MM.1S (cell line): Measurements from ENCODE around the gene ALKBH2.

ENCODE experiments used
- DNase-seq: peaks from one replicate; pipeline ENCODE4 v3.0.0-alpha.2; 2015
- H2AFZ ChIP-seq: fragments of 300-600 bp; sonication (generic); 2 replicates; pipeline ENCODE4 v1.6.0; 2016; ENCODE audit warnings: antibody characterized with exemption, low read length
- H3F3A ChIP-seq: fragments of 300-600 bp; sonication (generic); 2 replicates; pipeline ENCODE4 v1.6.1; 2016; ENCODE audit warnings: mild to moderate bottlenecking, antibody characterized with exemption, low read length, moderate library complexity, mixed read lengths; ENCODE audit not compliant: insufficient read depth
- H3K27ac ChIP-seq: fragments of 300-600 bp; sonication (generic); 2 replicates; pipeline ENCODE4 v1.5.1; 2016; ENCODE audit warnings: mild to moderate bottlenecking, low read length
- H3K27me3 ChIP-seq: fragments of 300-600 bp; sonication (generic); replicated peaks from 2 replicates; pipeline ENCODE4 v1.6.0; 2016; ENCODE audit warnings: low read length; ENCODE audit not compliant: insufficient read depth
- H3K36me3 ChIP-seq: fragments of 300-600 bp; sonication (generic); replicated peaks from 2 replicates; pipeline ENCODE4 v1.6.1; 2016; ENCODE audit warnings: mild to moderate bottlenecking, low read length, mixed read lengths; ENCODE audit not compliant: insufficient read depth
- H3K4me1 ChIP-seq: fragments of 300-600 bp; sonication (generic); 2 replicates; pipeline ENCODE4 v1.6.1; 2016; ENCODE audit warnings: low read length, mixed read lengths
- H3K4me2 ChIP-seq: fragments of 300-600 bp; sonication (generic); 2 replicates; pipeline ENCODE4 v1.6.0; 2016; ENCODE audit warnings: low read depth, low read length
- H3K4me3 ChIP-seq: fragments of 300-600 bp; sonication (generic); 2 replicates; pipeline ENCODE4 v1.5.1; 2016; ENCODE audit warnings: low read length, mixed read lengths
- H3K79me2 ChIP-seq: fragments of 300-600 bp; sonication (generic); 2 replicates; pipeline ENCODE4 v1.6.1; 2016; ENCODE audit warnings: mixed run types, low read length, mixed read lengths
- H3K9ac ChIP-seq: fragments of 300-600 bp; sonication (generic); 2 replicates; pipeline ENCODE4 v1.6.1; 2016; ENCODE audit warnings: low read length, mixed read lengths
- H3K9me2 ChIP-seq: fragments of 300-600 bp; sonication (generic); replicated peaks from 2 replicates; pipeline ENCODE4 v1.6.1; 2016; ENCODE audit warnings: mild to moderate bottlenecking, low read length, mixed read lengths; ENCODE audit not compliant: insufficient read depth
- H3K9me3 ChIP-seq: fragments of 300-600 bp; sonication (generic); replicated peaks from 2 replicates; pipeline ENCODE4 v1.6.1; 2016; ENCODE audit warnings: mild to moderate bottlenecking, low read length, mixed read lengths; ENCODE audit not compliant: insufficient read depth
- H4K20me1 ChIP-seq: fragments of 300-600 bp; sonication (generic); 2 replicates; pipeline ENCODE4 v1.6.1; 2016; ENCODE audit warnings: mild to moderate bottlenecking, low read length, moderate library complexity, mixed read lengths; ENCODE audit not compliant: insufficient read depth
- EZH2 ChIP-seq: fragments of 300-600 bp; sonication (generic); optimal IDR thresholded peaks from 2 replicates; pipeline ENCODE3; 2017; ENCODE audit warnings: low read depth, mild to moderate bottlenecking, antibody characterized with exemption, low read length, mixed read lengths
- EZH2phosphoT487 ChIP-seq: fragments of 300-600 bp; sonication (generic); IDR thresholded peaks from 2 replicates; pipeline ENCODE4 v1.6.1; 2018; ENCODE audit warnings: antibody characterized with exemption, low read length
- TF ChIP-seq, protein P1 (sequence below): fragments of 300-600 bp; sonication (generic); IDR thresholded peaks from 2 replicates; pipeline ENCODE4 v1.5.1; 2016; ENCODE audit warnings: antibody characterized with exemption, low read length, mixed read lengths

The ALKBH2 gene

DNA sequence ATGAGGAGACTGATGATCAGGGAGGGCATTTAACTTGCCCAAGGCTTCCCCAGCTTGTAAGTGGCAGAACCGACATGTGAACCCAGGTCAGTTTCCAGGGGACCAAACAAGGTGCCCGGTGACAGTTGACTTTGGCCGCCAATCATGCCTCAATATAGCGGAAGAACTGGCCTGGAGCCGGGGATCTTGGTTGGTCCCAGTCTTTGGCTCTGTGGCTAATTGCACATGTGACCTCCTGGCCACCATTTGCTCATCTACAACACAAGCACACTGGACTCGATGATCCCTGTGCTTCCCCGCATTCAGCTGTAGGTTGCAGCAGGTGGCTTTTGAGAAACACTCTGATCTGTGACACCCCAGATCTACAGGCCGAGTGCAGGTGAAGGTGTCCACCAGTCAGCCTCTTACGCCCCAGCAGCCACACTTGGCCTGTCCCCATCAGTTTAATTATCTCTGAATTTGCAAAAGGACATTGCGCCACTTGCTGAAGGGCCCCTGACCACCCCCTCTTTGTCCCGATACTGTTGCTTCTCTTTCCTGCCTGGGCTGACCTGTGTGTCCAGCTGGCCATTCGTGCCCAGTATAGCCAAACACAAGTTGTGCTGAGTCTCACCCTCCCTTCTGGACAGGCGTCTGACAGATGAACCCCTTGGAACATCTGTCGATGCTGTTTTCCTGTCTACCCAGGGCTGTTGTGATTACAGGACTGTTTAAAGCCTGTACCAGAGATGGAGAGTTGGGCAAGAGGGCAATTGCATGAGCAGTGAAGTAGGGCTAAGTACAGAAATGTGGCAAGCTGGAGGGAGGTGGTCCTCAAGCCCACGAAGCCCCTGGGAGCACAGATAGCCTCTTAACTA is 37.3 kb upstream of the ALKBH2 start:
- Histone ChIP-seq H3K9me2 (no peaks in the 10 kb centered on the region), H3K9ac (peak overlapping the region; percentile 69; the same call in 1 of the 2 replicates), H4K20me1 (no peaks in the 10 kb centered on the region), H3K9me3 (no peaks in the 10 kb centered on the region), H2AFZ (no peak overlapping the region), H3K4me1 (peaks cover 7% of the 10 kb centered on the region), H3K4me3 (peak overlapping the region; percentile 63), H3K27ac (peak overlapping the region; percentile 69; the same call in 1 of the 2 replicates), H3K27me3 (no peaks in the 10 kb centered on the region), H3K36me3 (no peaks in the 10 kb centered on the region), H3K4me2 (peak overlapping the region; percentile 62), H3K79me2 (peaks cover 9% of the 10 kb centered on the region; the same call in 1 of the 2 replicates), H3F3A (no peaks in the 10 kb centered on the region)
- TF ChIP-seq, protein P1, sequence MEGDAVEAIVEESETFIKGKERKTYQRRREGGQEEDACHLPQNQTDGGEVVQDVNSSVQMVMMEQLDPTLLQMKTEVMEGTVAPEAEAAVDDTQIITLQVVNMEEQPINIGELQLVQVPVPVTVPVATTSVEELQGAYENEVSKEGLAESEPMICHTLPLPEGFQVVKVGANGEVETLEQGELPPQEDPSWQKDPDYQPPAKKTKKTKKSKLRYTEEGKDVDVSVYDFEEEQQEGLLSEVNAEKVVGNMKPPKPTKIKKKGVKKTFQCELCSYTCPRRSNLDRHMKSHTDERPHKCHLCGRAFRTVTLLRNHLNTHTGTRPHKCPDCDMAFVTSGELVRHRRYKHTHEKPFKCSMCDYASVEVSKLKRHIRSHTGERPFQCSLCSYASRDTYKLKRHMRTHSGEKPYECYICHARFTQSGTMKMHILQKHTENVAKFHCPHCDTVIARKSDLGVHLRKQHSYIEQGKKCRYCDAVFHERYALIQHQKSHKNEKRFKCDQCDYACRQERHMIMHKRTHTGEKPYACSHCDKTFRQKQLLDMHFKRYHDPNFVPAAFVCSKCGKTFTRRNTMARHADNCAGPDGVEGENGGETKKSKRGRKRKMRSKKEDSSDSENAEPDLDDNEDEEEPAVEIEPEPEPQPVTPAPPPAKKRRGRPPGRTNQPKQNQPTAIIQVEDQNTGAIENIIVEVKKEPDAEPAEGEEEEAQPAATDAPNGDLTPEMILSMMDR: no peak
- TF ChIP-seq EZH2phosphoT487 (no peak), EZH2 (no peak)
- DNase-seq: no peak

GRCh38 chr12:109127533-109128242 is 34.4 kb upstream of the ALKBH2 start:
- Histone ChIP-seq H4K20me1 (no peaks in the 10 kb centered on the region), H3F3A (no peaks in the 10 kb centered on the region)

DNA sequence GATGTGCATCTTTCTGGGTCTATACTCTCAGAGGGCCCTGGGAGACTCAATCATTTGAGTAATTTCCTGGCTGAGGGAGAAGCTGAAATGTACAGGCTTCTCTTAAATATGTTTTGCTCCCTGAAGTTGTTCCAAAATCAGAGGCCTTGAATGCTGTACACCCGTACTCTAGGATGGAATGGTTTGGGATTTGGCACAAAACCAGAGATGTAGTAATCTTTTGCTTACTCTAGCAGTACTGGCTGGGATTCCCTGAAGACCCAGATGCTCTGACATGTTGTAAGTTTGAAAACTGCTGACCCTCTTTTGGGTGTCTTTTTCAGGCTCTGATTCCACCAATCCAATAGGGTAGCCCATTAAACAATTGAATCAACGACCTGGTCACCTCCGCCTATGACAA is 33.5 kb upstream of the ALKBH2 start:
- Histone ChIP-seq H3K79me2 (no peaks in the 10 kb centered on the region), H3K9me3 (no peaks in the 10 kb centered on the region), H3K4me3 (no peak overlapping the region), H3K27ac (no peak overlapping the region), H3K36me3 (no peaks in the 10 kb centered on the region), H4K20me1 (no peaks in the 10 kb centered on the region), H3K4me1 (peaks cover 15% of the 10 kb centered on the region), H3F3A (no peaks in the 10 kb centered on the region), H2AFZ (no peak overlapping the region), H3K9me2 (no peaks in the 10 kb centered on the region), H3K4me2 (no peak overlapping the region), H3K9ac (no peak overlapping the region), H3K27me3 (no peaks in the 10 kb centered on the region)
- no peak for DNase-seq
- TF ChIP-seq EZH2phosphoT487 (no peak), EZH2 (no peak)
- TF ChIP-seq, protein P1: no peak

More at GRCh38 chr12:109127533-109128242, 34.4 kb upstream of the ALKBH2 start:
- no peak overlapping the region for H3K27ac ChIP-seq
- no peak overlapping the region for H3K9ac ChIP-seq
- TF ChIP-seq, protein P1: no peak
- TF ChIP-seq EZH2phosphoT487: no peak
- no peak for TF ChIP-seq EZH2
- H3K79me2 ChIP-seq: peaks cover 4% of the 10 kb centered on the region; the same call in 1 of the 2 replicates
- no peaks in the 10 kb centered on the region for H3K9me2 ChIP-seq
- no peak overlapping the region for H2AFZ ChIP-seq
- no peak overlapping the region for H3K4me3 ChIP-seq
- H3K9me3 ChIP-seq: no peaks in the 10 kb centered on the region
- peaks cover 15% of the 10 kb centered on the region for H3K4me1 ChIP-seq
- H3K27me3 ChIP-seq: no peaks in the 10 kb centered on the region
- no peaks in the 10 kb centered on the region for H3K36me3 ChIP-seq
- no peak overlapping the region for H3K4me2 ChIP-seq
- DNase-seq: no peak
